HepG2 (cell line): Measurements from ENCODE around the gene ARSB.

Experiments used
- ASH2L ChIP-seq: fragments of 300-600, 200-600 bp; sonication (generic); IDR thresholded peaks from 2 replicates; pipeline ENCODE4 v1.7.0; 2017; ENCODE audit warnings: low read depth, mild to moderate bottlenecking, moderate library complexity, mixed read lengths, low read length; ENCODE audit not compliant: insufficient read length
- EP300 ChIP-seq, 3 experiments: sonication (generic) in 1 of 3; formaldehyde crosslinking in 1 of 3; IDR thresholded peaks; 2 replicates each; pipeline versions ENCODE4 v1.5.1 to v1.6.1; 2011 to 2020; ENCODE audit warnings: low read depth in 2 of 3, low read length in 2 of 3, borderline replicate concordance in 1 of 3, improper control_type of control experiment in 1 of 3, mild to moderate bottlenecking in 1 of 3, missing genetic modification reagents in 1 of 3, moderate library complexity in 1 of 3
- IRX3 ChIP-seq: sonication (generic); formaldehyde crosslinking; IDR thresholded peaks from 2 replicates; pipeline ENCODE4 v1.8.1; 2023; ENCODE audit warnings: mild to moderate bottlenecking, low read depth, missing genetic modification reagents, borderline replicate concordance
- MAFF ChIP-seq: IDR thresholded peaks from 2 replicates; pipeline ENCODE4 v1.6.1; 2011; ENCODE audit warnings: low read depth, low read length, improper control_type of control experiment
- POLR2A ChIP-seq, 2 experiments: IDR thresholded peaks; 2 replicates each; pipeline ENCODE4 v1.6.1; 2011; ENCODE audit warnings: low read depth in 2 of 2, low read length in 2 of 2, mild to moderate bottlenecking in 1 of 2, moderate library complexity in 1 of 2; ENCODE audit not compliant: insufficient read depth in 1 of 2
- SMC3 ChIP-seq: IDR thresholded peaks from 2 replicates; pipeline ENCODE4 v1.6.1; 2011; ENCODE audit warnings: low read length, improper control_type of control experiment
- SP2 ChIP-seq: sonication (generic); formaldehyde crosslinking; IDR thresholded peaks from 2 replicates; pipeline ENCODE4 v1.5.1; 2020; ENCODE audit warnings: mild to moderate bottlenecking, missing genetic modification reagents
- TAF1 ChIP-seq: sonication (generic); formaldehyde crosslinking; IDR thresholded peaks from 2 replicates; pipeline ENCODE4 v1.4.0; 2020; ENCODE audit warnings: missing genetic modification reagents
- TCF7L2 ChIP-seq: IDR thresholded peaks from 2 replicates; pipeline ENCODE4 v1.6.1; 2011; ENCODE audit warnings: mild to moderate bottlenecking, low read depth, low read length, moderate library complexity
- ZNF205 ChIP-seq: IDR thresholded peaks from 2 replicates; pipeline ENCODE4 v1.6.1; 2018; ENCODE audit warnings: missing biosample characterization, missing genetic modification reagents
- ZNF224 ChIP-seq: sonication (generic); formaldehyde crosslinking; IDR thresholded peaks from 2 replicates; pipeline ENCODE4 v1.5.0; 2020; ENCODE audit warnings: mild to moderate bottlenecking, missing genetic modification reagents
- ZNF839 ChIP-seq: sonication (generic); formaldehyde crosslinking; IDR thresholded peaks from 2 replicates; pipeline ENCODE4 v1.4.0; 2020; ENCODE audit warnings: missing genetic modification reagents, mild to moderate bottlenecking, borderline replicate concordance
- TF ChIP-seq, protein P1 (sequence below): sonication (generic); formaldehyde crosslinking; IDR thresholded peaks from 2 replicates; pipeline ENCODE4 v1.5.0; 2020; ENCODE audit warnings: mild to moderate bottlenecking, missing genetic modification reagents, moderate library complexity

DNA sequence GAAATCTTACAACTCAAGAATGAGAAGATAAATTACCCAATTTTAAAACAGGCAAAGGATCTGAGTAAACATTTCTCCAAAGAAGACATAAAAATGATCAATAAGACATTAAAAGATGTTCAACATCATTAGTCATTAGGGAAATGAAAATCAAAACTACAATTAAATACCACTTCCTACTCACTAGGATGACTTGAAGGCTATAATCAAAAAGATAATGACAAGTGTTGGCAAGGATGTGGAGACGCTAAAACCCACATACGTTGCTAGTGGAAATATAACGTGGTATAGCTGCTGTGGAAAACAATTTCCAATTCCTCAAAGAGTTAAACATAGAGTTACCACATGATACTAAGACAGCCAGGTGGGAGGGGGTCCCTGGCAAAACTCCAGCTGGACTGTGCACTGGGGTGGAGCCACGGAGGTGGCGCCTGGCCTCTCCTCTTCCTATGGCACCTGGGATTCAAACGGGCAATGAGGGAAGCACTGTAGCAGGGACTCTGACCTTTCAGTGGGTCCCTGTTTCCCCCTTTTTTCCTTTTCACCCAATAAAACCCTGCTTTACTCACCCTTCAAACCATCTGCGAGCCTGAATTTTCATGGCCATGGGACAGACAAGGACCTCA lies 5.9 kb downstream of the ARSB start:
- no peak for TF ChIP-seq IRX3 (CRISPR knock-in tag)
- TF ChIP-seq MAFF: no peak
- TF ChIP-seq ZNF224 (CRISPR knock-in tag): no peak
- TF ChIP-seq, protein P1, sequence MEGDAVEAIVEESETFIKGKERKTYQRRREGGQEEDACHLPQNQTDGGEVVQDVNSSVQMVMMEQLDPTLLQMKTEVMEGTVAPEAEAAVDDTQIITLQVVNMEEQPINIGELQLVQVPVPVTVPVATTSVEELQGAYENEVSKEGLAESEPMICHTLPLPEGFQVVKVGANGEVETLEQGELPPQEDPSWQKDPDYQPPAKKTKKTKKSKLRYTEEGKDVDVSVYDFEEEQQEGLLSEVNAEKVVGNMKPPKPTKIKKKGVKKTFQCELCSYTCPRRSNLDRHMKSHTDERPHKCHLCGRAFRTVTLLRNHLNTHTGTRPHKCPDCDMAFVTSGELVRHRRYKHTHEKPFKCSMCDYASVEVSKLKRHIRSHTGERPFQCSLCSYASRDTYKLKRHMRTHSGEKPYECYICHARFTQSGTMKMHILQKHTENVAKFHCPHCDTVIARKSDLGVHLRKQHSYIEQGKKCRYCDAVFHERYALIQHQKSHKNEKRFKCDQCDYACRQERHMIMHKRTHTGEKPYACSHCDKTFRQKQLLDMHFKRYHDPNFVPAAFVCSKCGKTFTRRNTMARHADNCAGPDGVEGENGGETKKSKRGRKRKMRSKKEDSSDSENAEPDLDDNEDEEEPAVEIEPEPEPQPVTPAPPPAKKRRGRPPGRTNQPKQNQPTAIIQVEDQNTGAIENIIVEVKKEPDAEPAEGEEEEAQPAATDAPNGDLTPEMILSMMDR (CRISPR knock-in tag): no peak
- TF ChIP-seq SP2 (CRISPR knock-in tag): no peak
- TF ChIP-seq ASH2L: peak; percentile 43
- TF ChIP-seq POLR2A (IDR thresholded peaks at IDR 0.05; ENCODE audit: insufficient read depth in 1 of 2, low read depth in 2 of 2, low read length in 2 of 2): peak in 1 of 2 experiments; percentile 44; a peak in 1 of 4 replicates
- no peak for TF ChIP-seq ZNF205 (CRISPR knock-in tag)
- TF ChIP-seq SMC3: no peak
- TF ChIP-seq TAF1 (CRISPR knock-in tag): no peak
- TF ChIP-seq TCF7L2: no peak
- peak in 1 of 2 experiments; percentile 78; a peak in 2 of 4 replicates for TF ChIP-seq EP300 (IDR thresholded peaks at IDR 0.05; ENCODE audit: low read depth in 2 of 2, low read length in 2 of 2)
- TF ChIP-seq EP300 (CRISPR knock-in tag; IDR thresholded peaks at IDR 0.05; ENCODE audit: borderline replicate concordance): no peak
- TF ChIP-seq ZNF839 (CRISPR knock-in tag): no peak
